HG03280 (cell line): ENCODE results near the gene TMEM252.
A peak's percentile ranks its signal among the peaks of the same experiment; 100 is the strongest.

Source experiments
- ATAC-seq: cut with Tn5 transposase; IDR thresholded peaks from one replicate; pipeline ENCODE4 v1.9.1; 2021; ENCODE audit warnings: mild to moderate bottlenecking, moderate library complexity; ENCODE audit not compliant: unreplicated experiment

TMEM252 gene

GRCh38 chr9:68545033-68545705 lies 4.5 kb upstream of the TMEM252 start:
- ATAC-seq: peak; percentile 42

- no peak for ATAC-seq
These were observed 885 bp upstream of the TMEM252 start for GRCh38 chr9:68541568-68541967.

- ATAC-seq: no peak
These were observed 2.5 kb downstream of the TMEM252 start for GRCh38 chr9:68538200-68538599.

GRCh38 chr9:68537616-68537880 lies 3.1 kb downstream of the TMEM252 start:
- ATAC-seq: no peak

- ATAC-seq: no peak
These were observed 3.6 kb downstream of the TMEM252 start for GRCh38 chr9:68536876-68537615.

- ATAC-seq: no peak
These were observed 7.0 kb downstream of the TMEM252 start for GRCh38 chr9:68533678-68534077.

GRCh38 chr9:68532131-68532530 lies 8.6 kb downstream of the TMEM252 start:
- ATAC-seq: no peak

GRCh38 chr9:68530618-68531017 lies 10.1 kb downstream of the TMEM252 start:
- ATAC-seq: no peak

- no peak for ATAC-seq
These were observed 17.2 kb downstream of the TMEM252 start for GRCh38 chr9:68523367-68523936.

GRCh38 chr9:68522954-68523353 lies 17.7 kb downstream of the TMEM252 start:
- no peak for ATAC-seq

GRCh38 chr9:68522131-68522530 lies 18.6 kb downstream of the TMEM252 start:
- no peak for ATAC-seq

GRCh38 chr9:68515326-68516017 lies 25.2 kb downstream of the TMEM252 start:
- ATAC-seq: no peak

- ATAC-seq: no peak
These were observed 26.7 kb downstream of the TMEM252 start for GRCh38 chr9:68513981-68514380.

- ATAC-seq: no peak
These were observed 27.3 kb downstream of the TMEM252 start for GRCh38 chr9:68513385-68513784.

- no peak for ATAC-seq
These were observed 31.0 kb downstream of the TMEM252 start for GRCh38 chr9:68509689-68510088.

- ATAC-seq: no peak
These were observed 32.1 kb downstream of the TMEM252 start for GRCh38 chr9:68508547-68508946.

- no peak for ATAC-seq
These were observed 32.9 kb downstream of the TMEM252 start for GRCh38 chr9:68507806-68508145.

GRCh38 chr9:68507130-68507805 lies 33.4 kb downstream of the TMEM252 start:
- ATAC-seq: no peak

GRCh38 chr9:68506551-68506950 lies 34.1 kb downstream of the TMEM252 start:
- no peak for ATAC-seq

GRCh38 chr9:68505681-68506409 lies 34.8 kb downstream of the TMEM252 start:
- ATAC-seq: peak; percentile 70

- ATAC-seq: no peak
These were observed 38.4 kb downstream of the TMEM252 start for GRCh38 chr9:68502279-68502678.
